GM12892 (cell line): Measurements from ENCODE around the gene CFAP43.
"Not testable (repeated sequence)": the region's sequence is repeated elsewhere in the genome, so short reads cannot be mapped to it uniquely, and the experiment has no call there.

ENCODE experiments used
- DNase-seq: peaks from one replicate; pipeline ENCODE4 v3.0.0; 2011; ENCODE audit not compliant: insufficient read length
- FAIRE-seq: peaks from 2 replicates; lab custom pipeline; 2011; peaks lifted over from hg19 to GRCh38; lab: Jason Lieb, UNC
- POLR2A ChIP-seq: IDR thresholded peaks from 2 replicates; pipeline ENCODE4 v1.6.1; 2011; ENCODE audit warnings: low read depth, low read length, control low read depth
- POLR2AphosphoS5 ChIP-seq: IDR thresholded peaks from 2 replicates; pipeline ENCODE4 v1.6.1; 2011; ENCODE audit warnings: low read depth, low read length, control low read depth
- TAF1 ChIP-seq: IDR thresholded peaks from 2 replicates; pipeline ENCODE4 v1.6.1; 2011; ENCODE audit warnings: low read depth, mild to moderate bottlenecking, control low read depth, low read length, borderline replicate concordance

CFAP43 gene

DNA sequence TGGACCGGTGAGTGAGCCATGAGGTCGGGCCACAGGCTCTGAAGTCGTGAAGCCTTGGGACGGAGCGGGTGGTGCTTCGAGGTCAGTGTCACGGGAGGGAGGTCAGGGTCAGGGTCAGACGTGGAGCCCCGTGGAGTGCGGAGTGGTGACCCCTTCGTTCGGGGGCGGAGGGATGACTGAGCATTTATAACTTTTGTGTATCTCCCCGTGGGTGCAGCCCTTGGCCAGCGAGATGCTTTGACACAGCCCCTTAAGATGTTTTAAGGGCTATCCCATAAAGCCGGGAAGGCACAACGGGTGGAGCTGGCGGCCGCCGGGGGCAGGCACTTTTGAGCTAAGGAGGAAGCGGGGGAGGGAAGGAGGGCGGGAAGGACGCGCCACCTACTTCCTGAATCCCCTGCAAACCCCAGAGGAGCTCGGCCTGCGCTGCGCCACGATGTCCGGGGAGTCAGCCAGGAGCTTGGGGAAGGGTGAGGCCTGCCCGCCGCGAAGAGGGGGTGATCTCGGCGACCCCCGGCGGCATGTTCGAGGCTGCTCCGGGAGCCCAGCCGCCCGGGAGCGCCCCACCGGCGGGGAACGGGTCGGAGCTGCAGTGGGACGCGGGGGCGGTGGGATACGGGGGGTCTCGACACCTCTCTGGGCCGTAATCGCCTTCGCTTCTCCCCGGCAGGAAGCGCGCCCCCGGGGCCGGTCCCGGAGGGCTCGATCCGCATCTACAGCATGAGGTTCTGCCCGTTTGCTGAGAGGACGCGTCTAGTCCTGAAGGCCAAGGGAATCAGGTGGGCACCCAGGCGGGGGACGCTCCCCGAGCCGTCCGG is 22.5 kb upstream of the CFAP43 start, which contains the start of gene GSTO1:
GSTO1 (plus strand) TSS at position 400 of the 818 bp plus-strand sequence; CDS start at position 437, 37 bp downstream.
- DNase-seq (peak; percentile 64), FAIRE-seq (peak; percentile 89)
- TF ChIP-seq TAF1 = peak; percentile 90
- TF ChIP-seq POLR2AphosphoS5 = peak; percentile 71
- TF ChIP-seq POLR2A = peak; percentile 85; the same call in 1 of the 2 replicates

DNA sequence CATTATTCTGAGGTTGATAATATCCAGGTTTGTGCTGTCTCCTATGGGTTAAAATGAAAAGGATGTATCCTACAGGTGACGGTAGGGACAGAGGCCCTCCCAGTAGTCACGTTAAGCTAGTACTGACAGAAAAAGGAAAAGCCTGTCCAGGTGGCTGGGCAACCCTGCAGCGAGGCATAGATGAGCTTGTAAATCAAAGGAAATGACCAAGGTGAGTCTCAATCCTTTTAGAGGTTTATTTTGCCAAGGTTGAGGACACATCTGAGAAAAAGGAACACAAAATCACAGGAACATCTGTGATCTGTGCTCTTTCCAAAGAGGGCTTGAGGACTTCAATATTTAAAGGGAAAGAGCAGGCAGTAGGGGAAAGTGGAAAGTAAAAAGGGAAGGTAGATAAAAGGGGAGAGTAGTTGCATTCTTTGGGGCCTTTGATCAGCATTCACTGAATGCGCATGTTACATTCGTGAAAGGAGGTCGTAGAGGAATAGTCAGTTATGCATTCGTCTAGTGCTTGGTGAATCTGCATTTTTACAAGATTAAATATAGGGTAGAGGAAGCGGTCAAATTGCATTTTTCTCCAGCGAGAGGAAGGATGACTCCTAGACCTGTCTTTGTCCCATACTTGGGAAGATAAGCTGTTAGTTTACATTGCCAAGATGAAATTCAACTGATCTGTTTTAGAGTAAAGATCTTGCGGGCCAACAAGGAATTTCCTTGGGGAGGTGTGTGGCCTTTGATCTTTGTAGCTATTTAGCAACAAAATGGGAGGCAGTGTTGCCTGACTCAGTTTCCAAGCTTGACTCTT is 21.6 kb upstream of the CFAP43 start:
- no peak for FAIRE-seq
- TF ChIP-seq POLR2AphosphoS5 = no peak
- TF ChIP-seq TAF1 = no peak
- TF ChIP-seq POLR2A = no peak
- DNase-seq = no peak

DNA sequence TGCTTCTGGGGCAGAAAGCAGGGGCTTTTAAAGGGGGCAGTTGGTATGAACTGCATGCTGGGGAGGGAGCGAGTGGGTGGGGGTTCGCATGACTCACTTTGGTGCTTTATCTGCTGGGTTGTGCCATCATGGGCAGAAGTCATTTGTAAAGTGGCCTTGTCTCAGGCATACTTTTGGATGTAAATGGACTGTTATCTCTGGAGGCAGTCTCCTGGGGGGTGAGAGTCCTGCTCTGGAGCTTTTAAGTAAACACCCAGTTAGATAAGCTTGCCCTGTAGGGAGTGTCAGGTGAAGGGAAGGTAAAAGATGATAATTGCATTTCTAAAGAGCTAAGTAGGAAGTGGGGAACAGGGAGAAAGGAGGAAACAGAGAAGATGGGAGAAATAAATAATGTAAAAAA is 20.9 kb upstream of the CFAP43 start:
- TF ChIP-seq POLR2AphosphoS5 (no peak), TAF1 (no peak), POLR2A (no peak)
- FAIRE-seq = no peak
- DNase-seq = no peak

DNA sequence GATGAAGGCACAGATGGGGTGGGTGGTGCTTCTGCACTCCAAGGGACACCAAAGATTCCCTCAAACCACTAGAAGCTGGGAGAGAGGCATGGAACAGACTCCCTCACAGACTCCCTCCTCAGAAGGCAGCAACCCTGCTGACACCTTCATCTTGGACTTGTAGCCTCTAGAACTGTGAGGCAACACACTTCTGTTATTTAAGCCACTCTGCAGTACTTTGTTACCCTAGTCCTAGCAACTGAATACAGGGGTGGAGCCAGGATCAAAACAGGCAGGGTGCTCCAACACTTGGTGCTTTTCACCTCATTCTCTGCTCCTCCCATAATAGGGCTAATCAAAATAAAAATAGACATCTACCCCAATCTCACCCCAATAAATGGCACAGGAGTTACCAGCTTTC is 20.2 kb upstream of the CFAP43 start:
- TF ChIP-seq POLR2AphosphoS5 (no peak), TAF1 (no peak), POLR2A (no peak)
- FAIRE-seq = no peak
- no peak for DNase-seq

DNA sequence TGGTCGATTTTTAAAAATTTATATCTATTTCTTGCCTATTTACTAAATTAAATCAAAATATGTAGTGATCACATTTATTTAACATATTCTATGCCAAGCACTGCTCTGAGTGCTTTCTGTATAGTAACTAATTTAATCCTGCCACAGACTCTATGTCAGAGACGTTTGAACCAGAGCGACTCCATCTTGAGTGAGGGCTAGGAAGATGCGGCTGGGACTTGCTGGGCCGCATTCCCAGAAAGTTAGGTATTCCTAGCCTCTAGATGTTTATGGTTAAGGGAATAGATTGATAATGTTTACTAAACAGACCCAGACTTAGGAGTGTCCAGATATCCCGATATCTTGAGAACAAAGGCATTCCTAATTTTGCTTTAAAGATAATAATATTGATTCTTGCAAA is 19.3 kb upstream of the CFAP43 start:
- DNase-seq = no peak
- TF ChIP-seq TAF1 = no peak
- no peak for TF ChIP-seq POLR2AphosphoS5
- TF ChIP-seq POLR2A = no peak
- FAIRE-seq = no peak

DNA sequence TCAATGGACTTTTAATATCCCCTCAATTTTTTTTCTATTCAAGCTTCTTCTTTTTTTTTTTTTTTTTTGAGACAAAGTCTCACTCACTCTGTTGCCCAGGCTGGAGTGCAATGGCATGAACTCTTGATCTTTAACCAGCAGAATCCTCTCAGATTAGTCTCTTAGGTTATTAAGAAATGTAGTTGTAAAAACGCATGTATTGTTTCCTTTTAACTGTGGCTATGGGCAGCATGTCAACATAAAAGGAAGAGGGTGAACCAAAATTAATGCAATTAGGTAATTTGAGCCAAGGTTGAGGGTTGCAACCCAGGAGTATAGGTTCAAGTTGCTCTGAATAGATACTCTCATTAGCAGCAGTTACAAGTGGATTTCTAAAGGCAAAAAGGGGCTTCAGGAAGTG is 18.2 kb upstream of the CFAP43 start:
- FAIRE-seq = no peak

DNA sequence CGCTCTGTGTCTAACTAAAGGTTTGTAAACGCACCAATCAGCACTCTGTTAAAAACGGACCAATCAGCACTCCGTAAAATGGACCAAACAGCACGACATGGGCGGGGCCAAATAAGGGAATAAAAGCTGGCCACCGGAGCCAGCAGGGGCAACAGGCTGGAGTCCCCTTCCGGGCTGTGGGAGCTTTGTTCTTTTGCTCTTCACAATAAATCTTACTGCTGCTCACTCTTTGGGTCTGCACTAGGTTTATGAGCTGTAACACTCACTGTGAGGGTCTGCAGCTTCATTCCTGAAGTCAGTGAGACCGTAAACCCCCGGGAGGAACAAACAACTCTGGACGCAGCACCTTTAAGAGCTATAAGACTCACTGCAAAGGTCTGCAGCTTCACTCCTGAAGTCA is 16.8 kb upstream of the CFAP43 start:
- not testable (repeated sequence) for FAIRE-seq, DNase-seq

More for the DNA sequence above, 18.2 kb upstream of the CFAP43 start:
- no peak for TF ChIP-seq POLR2AphosphoS5
- TF ChIP-seq POLR2A = no peak
- TF ChIP-seq TAF1 = no peak
- DNase-seq = no peak

DNA sequence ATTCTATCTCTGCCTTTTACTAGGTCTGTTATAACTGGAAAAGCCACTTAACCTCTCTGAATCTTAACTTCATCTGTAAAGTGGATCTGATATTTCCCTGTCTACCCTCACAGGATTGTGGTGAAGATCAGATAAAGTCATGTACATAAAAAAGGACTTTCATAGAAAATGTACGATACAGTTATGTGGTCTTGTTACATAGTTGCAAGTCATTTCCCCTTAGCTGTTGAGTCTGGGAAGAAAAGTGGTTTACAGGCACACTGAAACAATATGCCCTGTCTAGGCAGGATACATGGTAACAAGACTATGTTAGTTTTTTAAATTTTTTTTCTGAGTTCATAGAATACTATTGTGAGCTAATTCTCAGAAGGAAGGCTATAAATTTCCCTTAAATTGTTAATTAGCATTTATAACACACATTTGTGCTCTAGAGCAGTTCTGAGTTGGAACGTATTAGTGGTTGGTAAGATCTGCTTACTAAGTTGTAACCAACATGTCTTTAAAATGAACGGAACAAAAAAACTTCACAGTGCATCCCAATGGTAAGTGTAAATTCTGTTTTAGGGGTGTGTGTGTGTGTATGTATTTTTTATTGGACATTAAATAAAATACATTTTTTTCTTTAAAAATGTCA is 15.5 kb upstream of the CFAP43 start:
- no peak for DNase-seq
- FAIRE-seq = no peak

DNA sequence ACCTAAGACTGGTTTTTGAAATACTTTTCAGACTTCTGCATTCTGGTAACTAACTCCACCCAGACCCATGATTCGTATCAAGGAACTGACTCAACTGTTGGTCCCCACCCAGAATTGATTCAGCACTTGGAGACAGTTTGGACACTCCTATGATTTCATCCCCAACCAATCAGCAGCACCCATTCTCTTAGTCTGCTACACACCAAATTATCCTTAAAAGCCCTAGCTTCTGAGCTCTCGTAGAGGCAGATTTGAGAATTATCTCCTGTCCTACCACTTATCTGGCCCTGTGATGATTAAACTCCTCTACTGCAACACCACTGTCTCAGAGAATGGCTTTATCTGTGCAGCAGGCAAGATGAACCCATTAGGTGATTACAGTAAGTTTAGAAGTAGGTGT is 14.8 kb upstream of the CFAP43 start:
- no peak for DNase-seq
- no peak for TF ChIP-seq POLR2AphosphoS5
- FAIRE-seq = no peak

More for the DNA sequence above, 15.5 kb upstream of the CFAP43 start:
- TF ChIP-seq POLR2AphosphoS5 = no peak
- no peak for TF ChIP-seq POLR2A
- TF ChIP-seq TAF1 = no peak

DNA sequence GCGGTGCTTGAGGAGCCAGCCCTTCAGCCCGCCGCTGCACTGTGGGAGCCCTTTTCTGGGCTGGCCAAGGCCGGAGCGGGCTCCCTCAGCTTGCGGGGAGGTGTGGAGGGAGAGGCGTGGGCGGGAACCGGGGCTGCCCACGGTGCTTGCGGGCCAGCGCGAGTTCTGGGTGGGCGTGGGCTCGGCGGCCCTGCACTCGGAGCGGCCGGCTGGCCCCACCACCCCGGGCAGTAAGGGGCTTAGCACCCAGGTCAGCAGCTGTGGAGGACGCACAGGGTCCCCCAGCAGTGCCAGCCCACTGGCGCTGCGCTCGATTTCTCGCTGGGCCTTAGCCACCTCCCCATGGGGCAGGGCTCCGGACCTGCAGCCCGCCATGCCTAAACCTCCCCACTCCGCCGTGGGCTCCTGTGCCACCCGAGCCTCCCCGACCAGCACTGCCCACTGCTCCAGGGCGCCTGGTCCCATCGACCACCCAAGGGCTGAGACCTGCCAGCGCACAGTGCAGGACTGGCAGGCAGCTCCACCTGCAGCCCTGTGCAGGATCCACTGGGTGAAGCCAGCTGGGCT is 13.0 kb upstream of the CFAP43 start:
- no peak for FAIRE-seq
- DNase-seq = no peak
- TF ChIP-seq POLR2A = no peak
- no peak for TF ChIP-seq TAF1
- no peak for TF ChIP-seq POLR2AphosphoS5

DNA sequence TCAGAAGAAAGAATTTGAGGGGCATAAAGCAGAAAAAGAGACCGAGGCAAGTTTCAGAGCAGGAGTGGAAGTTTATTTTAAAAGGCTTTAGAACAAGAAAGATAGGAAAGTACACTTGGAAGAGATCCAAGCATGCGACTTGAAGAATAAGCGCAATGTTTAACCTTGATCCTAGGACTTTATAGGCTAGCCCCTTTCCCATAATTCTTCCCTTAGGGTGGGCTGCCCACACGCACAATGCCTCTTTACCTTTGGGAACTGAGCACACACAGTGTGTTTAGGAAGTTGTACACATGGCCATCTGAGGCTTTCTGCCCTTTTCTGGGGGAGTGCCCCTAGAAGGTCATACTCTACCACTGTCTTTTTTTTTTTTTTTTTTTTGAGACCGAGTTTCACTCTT is 11.3 kb upstream of the CFAP43 start:
- FAIRE-seq (no peak), DNase-seq (no peak)
- no peak for TF ChIP-seq POLR2AphosphoS5
- no peak for TF ChIP-seq POLR2A
- TF ChIP-seq TAF1 = no peak

DNA sequence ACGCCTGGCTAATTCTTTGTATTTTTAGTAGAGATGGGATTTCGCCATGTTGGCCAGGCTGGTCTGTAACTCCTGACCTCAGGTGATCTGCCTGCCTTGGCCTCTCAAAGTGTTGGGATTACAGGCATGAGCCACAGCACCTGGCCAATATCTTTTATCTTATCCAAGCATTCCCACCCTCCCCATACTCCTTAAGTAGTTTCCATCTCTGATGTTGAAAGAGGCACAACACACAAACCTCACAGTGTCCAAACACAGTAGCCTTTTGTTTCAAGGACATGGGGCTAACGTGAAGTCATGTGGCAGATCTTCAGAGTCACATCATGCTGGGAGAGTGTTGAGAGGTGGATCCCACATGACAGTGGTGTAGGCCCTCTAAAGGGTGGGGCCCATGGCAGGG is 10.8 kb upstream of the CFAP43 start:
- not testable (repeated sequence) for DNase-seq, FAIRE-seq
